Measurements from ENCODE around the gene OTULIN. TPM values are rescaled to one million over a fixed set of nuclear protein-coding genes. Genes with fewer than 3 reads are reported as not detected.

OTULIN gene
- total and polyA plus RNA-seq, 4 donors, result 8.6 to 44.4 (median 12.1) TPM

GRCh38 chr5:14705556-14705955 lies 41.0 kb downstream of the OTULIN start (continued):
- TF ChIP-seq SP1 (IDR thresholded peaks at IDR 0.05), result peak; percentile 60
- peak; percentile 17 to 19 for TF ChIP-seq RAD21 (IDR thresholded peaks at IDR 0.05)
- TF ChIP-seq ZBTB33 (IDR thresholded peaks at IDR 0.05), result no peak
- TF ChIP-seq EGR1 (IDR thresholded peaks at IDR 0.05; ENCODE audit: low read depth in 2 of 2), result no peak
- no peak for TF ChIP-seq NR2F2 (IDR thresholded peaks at IDR 0.05)

- Histone ChIP-seq H3K27me3 (ENCODE audit: control insufficient read depth in 4 of 4, insufficient read depth in 4 of 4, low read length in 3 of 4) (no peaks in the 10 kb centered on the region), H3K4me1 (ENCODE audit: control insufficient read depth in 4 of 4, insufficient read depth in 4 of 4, low read length in 3 of 4) (peaks cover 4 to 25% (median 8%) of the 10 kb centered on the region in 4 donors), H3K4me3 (ENCODE audit: low read depth in 1 of 3, low read length in 3 of 3) (no peak overlapping the region), H3K9ac (ENCODE audit: low read depth in 1 of 2, low read length in 2 of 2) (no peak overlapping the region), H3K9me3 (ENCODE audit: control insufficient read depth in 4 of 4, low read length in 3 of 4) (no peaks in the 10 kb centered on the region), H3K36me3 (ENCODE audit: control insufficient read depth in 4 of 4, insufficient read depth in 3 of 4, low read depth in 1 of 4, low read length in 3 of 4) (peaks cover 4 to 40% (median 20%) of the 10 kb centered on the region in 4 donors), H3K27ac (ENCODE audit: low read depth in 1 of 2, low read length in 2 of 2) (no peak overlapping the region)
- WGBS, result 73% methylated on average over 6 of the region's 6 CpGs
- DNase-seq (ENCODE audit: low spot score), result no peak
- TF ChIP-seq SP1 (IDR thresholded peaks at IDR 0.05) (no peak), ATF3 (IDR thresholded peaks at IDR 0.05) (no peak), REST (IDR thresholded peaks at IDR 0.05) (no peak), FOXA1 (IDR thresholded peaks at IDR 0.05) (no peak), GABPA (IDR thresholded peaks at IDR 0.05 in 1 of 2, conservative IDR thresholded peaks at IDR 0.05 in 1 of 2) (no peak), FOXA2 (IDR thresholded peaks at IDR 0.05) (no peak), RXRA (IDR thresholded peaks at IDR 0.05) (no peak), NR2F2 (IDR thresholded peaks at IDR 0.05) (no peak), EGR1 (IDR thresholded peaks at IDR 0.05; ENCODE audit: low read depth in 2 of 2) (no peak), JUND (IDR thresholded peaks at IDR 0.05) (no peak), YY1 (IDR thresholded peaks at IDR 0.05) (no peak), TAF1 (conservative IDR thresholded peaks at IDR 0.05) (no peak), RAD21 (IDR thresholded peaks at IDR 0.05) (no peak), ZBTB33 (IDR thresholded peaks at IDR 0.05) (no peak), HNF4G (IDR thresholded peaks at IDR 0.05) (no peak), HNF4A (conservative IDR thresholded peaks at IDR 0.05) (no peak), MAX (IDR thresholded peaks at IDR 0.05) (no peak), CTCF (IDR thresholded peaks at IDR 0.05; ENCODE audit: low read depth, low read length, missing input control) (no peak)
Observed at GRCh38 chr5:14706615-14707021, 42.1 kb downstream of the OTULIN start.

All from liver (tissue), 9 donors.